Mucosa of rectum (tissue), 2 donors: Measurements from ENCODE around the gene C2CD3.
"Not testable (repeated sequence)": the region's sequence is repeated elsewhere in the genome, so short reads cannot be mapped to it uniquely, and the experiment has no call there.

Source experiments
- H3K27ac ChIP-seq, 2 donors: one replicate each; pipeline ENCODE4 v1.7.0; 2013; ENCODE audit warnings: inconsistent platforms in 2 of 2, low read depth in 2 of 2, low read length in 2 of 2
- H3K27me3 ChIP-seq, 2 donors: one replicate each; pipeline ENCODE4 v1.7.0; 2013; ENCODE audit warnings: low read length in 2 of 2; ENCODE audit not compliant: control insufficient read depth in 2 of 2, insufficient read depth in 2 of 2
- H3K36me3 ChIP-seq, 2 donors: one replicate each; pipeline ENCODE4 v1.7.0; 2013; ENCODE audit warnings: low read length in 2 of 2; ENCODE audit not compliant: control insufficient read depth in 2 of 2, insufficient read depth in 2 of 2
- H3K4me1 ChIP-seq, 2 donors: one replicate each; pipeline ENCODE4 v1.7.0; 2013; ENCODE audit warnings: low read length in 2 of 2, mild to moderate bottlenecking in 1 of 2; ENCODE audit not compliant: control insufficient read depth in 2 of 2, insufficient read depth in 2 of 2
- H3K4me3 ChIP-seq, 2 donors: one replicate each; pipeline ENCODE4 v1.7.0; 2013; ENCODE audit warnings: low read length in 2 of 2
- H3K9ac ChIP-seq, 2 donors: one replicate each; pipeline ENCODE4 v1.7.0; 2013; ENCODE audit warnings: low read length in 2 of 2, low read depth in 1 of 2, mild to moderate bottlenecking in 1 of 2
- H3K9me3 ChIP-seq, 2 donors: one replicate each; pipeline ENCODE4 v1.7.0; 2013; ENCODE audit warnings: low read length in 2 of 2; ENCODE audit not compliant: control insufficient read depth in 2 of 2
- donor health status: healthy.
- donor health status: Normal muscosa, but diverticular disease.

Gene C2CD3

GRCh38 chr11:74072721-74073120 is 98.1 kb downstream of the C2CD3 start:
- Histone ChIP-seq H3K27me3 (no peaks in the 10 kb centered on the region), H3K27ac (no peak overlapping the region), H3K4me3 (no peak overlapping the region), H3K9me3 (no peaks in the 10 kb centered on the region), H3K9ac (no peak overlapping the region), H3K36me3 (peaks cover 20 to 22% of the 10 kb centered on the region in 2 donors), H3K4me1 (no peaks in the 10 kb centered on the region)

- H3K9me3 ChIP-seq = no peaks in the 10 kb centered on the region
- no peaks in the 10 kb centered on the region for H3K27me3 ChIP-seq
- H3K36me3 ChIP-seq = peaks cover 22% of the 10 kb centered on the region in 2 donors
- no peak overlapping the region for H3K4me3 ChIP-seq
- H3K4me1 ChIP-seq = no peaks in the 10 kb centered on the region
- H3K9ac ChIP-seq = no peak overlapping the region
- no peak overlapping the region for H3K27ac ChIP-seq
These were observed 98.5 kb downstream of the C2CD3 start for GRCh38 chr11:74072286-74072685.

GRCh38 chr11:74070723-74071492 is 99.9 kb downstream of the C2CD3 start:
- H3K9ac ChIP-seq = no peak overlapping the region
- no peaks in the 10 kb centered on the region for H3K9me3 ChIP-seq
- H3K4me3 ChIP-seq = no peak overlapping the region

GRCh38 chr11:74069146-74070046 is 101.4 kb downstream of the C2CD3 start:
- no peak overlapping the region for H3K9ac ChIP-seq
- H3K9me3 ChIP-seq = no peaks in the 10 kb centered on the region
- H3K36me3 ChIP-seq = peaks cover 19% of the 10 kb centered on the region in 2 donors
- no peak overlapping the region for H3K27ac ChIP-seq
- no peak overlapping the region for H3K4me3 ChIP-seq
- no peaks in the 10 kb centered on the region for H3K4me1 ChIP-seq
- H3K27me3 ChIP-seq = no peaks in the 10 kb centered on the region

More at GRCh38 chr11:74070723-74071492, 99.9 kb downstream of the C2CD3 start:
- H3K27me3 ChIP-seq = no peaks in the 10 kb centered on the region
- no peaks in the 10 kb centered on the region for H3K4me1 ChIP-seq
- H3K36me3 ChIP-seq = peaks cover 19% of the 10 kb centered on the region in 2 donors
- H3K27ac ChIP-seq = no peak overlapping the region

GRCh38 chr11:74066663-74067062 is 104.1 kb downstream of the C2CD3 start:
- H3K36me3 ChIP-seq = peaks cover 7 to 12% of the 10 kb centered on the region in 2 donors
- not testable (repeated sequence) for H3K9ac ChIP-seq, H3K27ac ChIP-seq, H3K4me3 ChIP-seq, H3K27me3 ChIP-seq, H3K9me3 ChIP-seq, H3K4me1 ChIP-seq

GRCh38 chr11:74065534-74065933 is 105.3 kb downstream of the C2CD3 start:
- H3K4me3 ChIP-seq, H3K9me3 ChIP-seq, H3K4me1 ChIP-seq, H3K27me3 ChIP-seq, H3K27ac ChIP-seq, H3K36me3 ChIP-seq, H3K9ac ChIP-seq: not testable (repeated sequence)

GRCh38 chr11:74063628-74064027 is 107.2 kb downstream of the C2CD3 start:
- not testable (repeated sequence) for H3K9me3 ChIP-seq, H3K9ac ChIP-seq, H3K4me1 ChIP-seq, H3K27me3 ChIP-seq, H3K27ac ChIP-seq, H3K4me3 ChIP-seq, H3K36me3 ChIP-seq

- H3K4me1 ChIP-seq, H3K36me3 ChIP-seq, H3K27ac ChIP-seq, H3K27me3 ChIP-seq, H3K4me3 ChIP-seq, H3K9ac ChIP-seq, H3K9me3 ChIP-seq: not testable (repeated sequence)
These were observed 109.2 kb downstream of the C2CD3 start for GRCh38 chr11:74061599-74061998.

- Histone ChIP-seq H3K27me3 (no peaks in the 10 kb centered on the region), H3K9ac (no peak overlapping the region), H3K4me3 (no peak overlapping the region), H3K27ac (no peak overlapping the region), H3K9me3 (no peaks in the 10 kb centered on the region), H3K36me3 (peaks cover 10 to 14% of the 10 kb centered on the region in 2 donors), H3K4me1 (no peaks in the 10 kb centered on the region)
These were observed 113.3 kb downstream of the C2CD3 start for GRCh38 chr11:74057249-74058151.
